Spleen (tissue), 11 donors: ENCODE measurements around the gene SHKBP1. TPM values are rescaled to one million over a fixed set of nuclear protein-coding genes. Genes with fewer than 3 reads are reported as not detected.
"Not testable (repeated sequence)": the region's sequence is repeated elsewhere in the genome, so short reads cannot be mapped to it uniquely, and the experiment has no call there.

Experiments
- DNase-seq: peaks from one replicate; pipeline ENCODE4 v3.0.0-alpha.2; 2020
- H3K27ac ChIP-seq, 8 donors: fragments of 200-600 bp; sonication (generic) in 7 of 8; 1 replicate in 4 of 8; 2 replicates in 4 of 8; pipeline versions ENCODE4 v1.5.0 to v1.8.0; 2016 to 2021; ENCODE audit warnings: inconsistent platforms in 4 of 8, mild to moderate bottlenecking in 4 of 8, moderate library complexity in 1 of 8
- H3K27me3 ChIP-seq, 7 donors: fragments of 200-600 bp; sonication (generic) in 6 of 7; replicated peaks in 1 of 7; 1 replicate in 4 of 7; 2 replicates in 3 of 7; pipeline versions ENCODE4 v1.5.0 to v1.8.0; 2016 to 2021; ENCODE audit warnings: inconsistent platforms in 3 of 7, mild to moderate bottlenecking in 1 of 7
- H3K36me3 ChIP-seq, 6 donors: fragments of 200-600 bp; sonication (generic) in 5 of 6; 1 replicate in 4 of 6; 2 replicates in 2 of 6; pipeline versions ENCODE4 v1.5.0 to v1.8.0; 2016 to 2021; ENCODE audit warnings: inconsistent platforms in 2 of 6
- H3K4me1 ChIP-seq, 6 donors: fragments of 200-600 bp; sonication (generic) in 5 of 6; 1 replicate in 3 of 6; 2 replicates in 3 of 6; pipeline versions ENCODE4 v1.5.0 to v1.8.0; 2016 to 2021; ENCODE audit warnings: inconsistent platforms in 3 of 6
- H3K4me3 ChIP-seq, 8 donors: fragments of 200-600 bp; sonication (generic) in 7 of 8; 1 replicate in 4 of 8; 2 replicates in 4 of 8; pipeline versions ENCODE4 v1.5.0 to v1.8.0; 2016 to 2021; ENCODE audit warnings: inconsistent platforms in 4 of 8, mild to moderate bottlenecking in 4 of 8, moderate library complexity in 2 of 8
- H3K9me3 ChIP-seq, 8 donors: fragments of 200-600 bp; sonication (generic) in 7 of 8; 1 replicate in 4 of 8; 2 replicates in 4 of 8; pipeline versions ENCODE4 v1.5.0 to v1.8.0; 2016 to 2021; ENCODE audit warnings: inconsistent platforms in 4 of 8
- POLR2A ChIP-seq, 3 donors: fragments of 450-650 bp; IDR thresholded peaks; one replicate each; pipeline ENCODE4 v1.5.1; 2017; ENCODE audit warnings: antibody characterized with exemption in 3 of 3, mild to moderate bottlenecking in 1 of 3
- POLR2AphosphoS5 ChIP-seq, 3 donors: sonication (generic); formaldehyde crosslinking; IDR thresholded peaks; one replicate each; pipeline ENCODE4 v1.5.1; 2017; ENCODE audit warnings: antibody characterized with exemption in 3 of 3
- WGBS, 5 donors: extraction: QIAGEN DNeasy Blood & Tissue Kit in 3 of 5; methylation state at CpG; one replicate each; pipeline versions ENCODE4 v1.1.5 to v1.1.7; 2013 to 2018; 5-methylcytosine and 5-hydroxymethylcytosine counted together
- intact Hi-C: fragments of 100-400 bp; cut with DNase I; formaldehyde crosslinking; loops from one replicate; pipeline ENCODE4 v1.15.0; 2023; ENCODE audit warnings: low total_unique reads
- polyA plus RNA-seq, 3 donors: library from polyadenylated mRNA; stranded (reverse); fragments of 200-250 nt; gene quantifications; one replicate each; pipeline ENCODE4 v1.2.1, GENCODE V29; 2013
- total RNA-seq, 7 donors: library from RNA; depleted of rRNA in 3 of 7; stranded (reverse); fragments of >200 nt in 3 of 7; fragmentation: NEBNext Ultra II Directional in 4 of 7; extraction: Animal tissue kit (Norgen Biotek cat#: 25700) in 4 of 7; gene quantifications; one replicate each; pipeline versions ENCODE4 v1.1.0 to v1.2.1, GENCODE V29; 2016 to 2021
- TF ChIP-seq, protein P1 (sequence below), 11 experiments: fragments of 200-600 bp in 7 of 11; fragments of 450-650 bp in 4 of 11; sonication (generic) in 4 of 11; IDR thresholded peaks in 8 of 11; conservative IDR thresholded peaks in 3 of 11; 1 replicate in 7 of 11; 2 replicates in 4 of 11; pipeline versions ENCODE4 v1.4.0 to v1.8.0; 2016 to 2021; ENCODE audit warnings: antibody characterized with exemption in 11 of 11, inconsistent platforms in 4 of 11, mild to moderate bottlenecking in 1 of 11
- donor health status: healthy with polysubstance abuse.
- donor health status: DM: no; HTN: no; CAD: no; lungs with moderate emphysema.
- donor health status: DM: no; HTN: no; CAD: no.
- donor health status: Bipolar disorder and iron deficiency.
- donor health status: healthy.
- donor health status: DM: no; HTN: no; CAD: no.
- donor health status: DM: yes; HTN: yes; CAD: no.

SHKBP1 gene
- total and polyA plus RNA-seq, 10 donors = 102 to 282 (median 151) TPM

DNA sequence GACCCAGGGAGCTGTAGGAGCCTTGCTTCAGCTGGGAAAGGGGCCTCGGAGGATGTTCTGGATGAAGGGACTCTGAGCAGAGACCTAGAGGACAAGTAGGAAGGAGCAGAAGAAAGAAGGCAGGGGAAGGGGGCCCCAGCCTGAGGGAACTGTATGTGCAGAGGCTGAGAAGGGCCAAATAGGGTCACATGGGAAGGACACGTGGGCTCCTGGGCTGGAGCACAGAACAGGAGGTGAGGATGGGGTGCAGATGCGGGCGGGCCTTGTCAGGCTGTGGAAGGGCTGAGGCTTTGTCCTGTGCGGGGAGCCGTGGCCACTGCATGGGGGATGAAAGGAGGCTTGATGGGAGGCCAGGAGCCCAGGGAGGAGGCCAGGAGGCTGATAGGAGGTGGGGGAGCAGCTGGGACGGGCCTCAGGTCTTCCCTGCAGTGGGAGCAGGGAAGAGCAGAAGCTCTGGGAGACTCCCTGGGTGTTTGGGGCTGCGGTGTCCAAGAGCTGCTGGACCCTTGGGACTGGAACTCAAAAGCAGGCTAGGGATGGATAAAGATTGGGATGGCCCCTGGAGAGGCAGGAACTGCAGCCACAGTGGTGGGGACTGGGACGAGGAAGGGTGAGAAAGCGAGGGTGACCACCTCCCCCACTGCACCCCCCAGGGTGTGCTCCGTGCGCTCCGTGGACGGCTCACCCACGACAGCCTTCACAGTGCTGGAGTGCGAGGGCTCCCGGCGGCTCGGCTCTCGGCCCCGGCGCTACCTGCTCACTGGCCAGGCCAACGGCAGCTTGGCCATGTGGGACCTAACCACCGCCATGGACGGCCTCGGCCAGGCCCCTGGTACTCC lies 13.1 kb downstream of the SHKBP1 start:
- Histone ChIP-seq H3K36me3 (peaks cover under 1 to 69% (median 47%) of the 10 kb centered on the region in 6 donors), H3K4me3 (no peak overlapping the region), H3K9me3 (peaks cover 0 to 6% (median 0%) of the 10 kb centered on the region in 8 donors), H3K27me3 (peaks cover 0 to 6% (median 0%) of the 10 kb centered on the region in 7 donors), H3K27ac (no peak overlapping the region), H3K4me1 (peaks cover 0 to 29% (median 0%) of the 10 kb centered on the region in 6 donors)
- WGBS, 5 donors = 91 to 98% (median 94%) methylated on average over 24 to 26 of the region's 26 CpGs
- TF ChIP-seq POLR2AphosphoS5 (IDR thresholded peaks at IDR 0.05) = peak in 1 of 3 donors; percentile 60
- TF ChIP-seq POLR2A (IDR thresholded peaks at IDR 0.05) = no peak
- DNase-seq = no peak
- intact Hi-C loops = loop anchor here (10.0 kb wide), 1 partner anchor 55 kb away; no protein-coding TSS in a partner anchor

DNA sequence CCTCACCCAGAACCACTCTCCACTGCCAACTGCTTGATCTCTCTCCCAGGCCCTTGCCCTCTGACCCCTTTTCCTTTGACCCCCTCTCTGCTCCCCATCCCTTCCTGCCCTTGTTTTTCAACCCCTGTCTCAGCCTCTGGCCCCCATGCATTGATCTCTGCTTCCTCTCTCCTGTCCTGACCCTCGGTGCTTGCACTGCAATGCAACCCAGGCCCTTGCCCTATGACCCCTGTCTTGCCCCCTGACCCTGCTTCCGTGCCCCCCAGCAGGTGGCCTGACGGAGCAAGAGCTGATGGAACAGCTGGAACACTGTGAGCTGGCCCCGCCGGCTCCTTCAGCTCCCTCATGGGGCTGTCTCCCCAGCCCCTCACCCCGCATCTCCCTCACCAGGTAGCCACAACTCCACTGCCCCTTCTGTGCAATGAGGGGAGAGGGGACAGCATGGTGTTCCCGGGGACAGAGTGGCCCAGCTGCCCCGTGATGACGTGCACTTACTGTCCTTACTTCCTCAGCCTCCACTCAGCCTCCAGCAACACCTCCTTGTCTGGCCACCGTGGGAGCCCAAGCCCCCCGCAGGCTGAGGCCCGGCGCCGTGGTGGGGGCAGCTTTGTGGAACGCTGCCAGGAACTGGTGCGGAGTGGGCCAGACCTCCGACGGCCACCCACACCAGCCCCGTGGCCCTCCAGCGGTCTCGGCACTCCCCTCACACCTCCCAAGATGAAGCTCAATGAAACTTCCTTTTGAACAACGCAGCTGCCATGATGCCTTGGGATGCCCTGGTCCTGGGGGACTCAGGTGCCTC lies 14.0 kb downstream of the SHKBP1 start:
- peaks cover 0 to 21% (median 0%) of the 10 kb centered on the region in 6 donors for H3K4me1 ChIP-seq
- no peak for DNase-seq
- no peak overlapping the region for H3K4me3 ChIP-seq
- peaks cover 0 to 15% (median 0%) of the 10 kb centered on the region in 7 donors for H3K27me3 ChIP-seq
- H3K27ac ChIP-seq = peak overlapping the region in 1 of 8 donors; percentile 18
- TF ChIP-seq POLR2AphosphoS5 (IDR thresholded peaks at IDR 0.05) = peak in 2 of 3 donors; percentile 30 to 72
- TF ChIP-seq, protein P1, sequence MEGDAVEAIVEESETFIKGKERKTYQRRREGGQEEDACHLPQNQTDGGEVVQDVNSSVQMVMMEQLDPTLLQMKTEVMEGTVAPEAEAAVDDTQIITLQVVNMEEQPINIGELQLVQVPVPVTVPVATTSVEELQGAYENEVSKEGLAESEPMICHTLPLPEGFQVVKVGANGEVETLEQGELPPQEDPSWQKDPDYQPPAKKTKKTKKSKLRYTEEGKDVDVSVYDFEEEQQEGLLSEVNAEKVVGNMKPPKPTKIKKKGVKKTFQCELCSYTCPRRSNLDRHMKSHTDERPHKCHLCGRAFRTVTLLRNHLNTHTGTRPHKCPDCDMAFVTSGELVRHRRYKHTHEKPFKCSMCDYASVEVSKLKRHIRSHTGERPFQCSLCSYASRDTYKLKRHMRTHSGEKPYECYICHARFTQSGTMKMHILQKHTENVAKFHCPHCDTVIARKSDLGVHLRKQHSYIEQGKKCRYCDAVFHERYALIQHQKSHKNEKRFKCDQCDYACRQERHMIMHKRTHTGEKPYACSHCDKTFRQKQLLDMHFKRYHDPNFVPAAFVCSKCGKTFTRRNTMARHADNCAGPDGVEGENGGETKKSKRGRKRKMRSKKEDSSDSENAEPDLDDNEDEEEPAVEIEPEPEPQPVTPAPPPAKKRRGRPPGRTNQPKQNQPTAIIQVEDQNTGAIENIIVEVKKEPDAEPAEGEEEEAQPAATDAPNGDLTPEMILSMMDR (IDR thresholded peaks at IDR 0.05 in 8 of 11, conservative IDR thresholded peaks at IDR 0.05 in 3 of 11) = no peak
- intact Hi-C loops = loop anchor here (10.0 kb wide), 1 partner anchor 56 kb away; no protein-coding TSS in a partner anchor
- H3K36me3 ChIP-seq = peaks cover 0 to 60% (median 40%) of the 10 kb centered on the region in 6 donors
- 88 to 92% (median 89%) methylated on average over 11 to 22 of the region's 22 CpGs for WGBS, 5 donors
- peaks cover 0 to 6% (median 0%) of the 10 kb centered on the region in 8 donors for H3K9me3 ChIP-seq

DNA sequence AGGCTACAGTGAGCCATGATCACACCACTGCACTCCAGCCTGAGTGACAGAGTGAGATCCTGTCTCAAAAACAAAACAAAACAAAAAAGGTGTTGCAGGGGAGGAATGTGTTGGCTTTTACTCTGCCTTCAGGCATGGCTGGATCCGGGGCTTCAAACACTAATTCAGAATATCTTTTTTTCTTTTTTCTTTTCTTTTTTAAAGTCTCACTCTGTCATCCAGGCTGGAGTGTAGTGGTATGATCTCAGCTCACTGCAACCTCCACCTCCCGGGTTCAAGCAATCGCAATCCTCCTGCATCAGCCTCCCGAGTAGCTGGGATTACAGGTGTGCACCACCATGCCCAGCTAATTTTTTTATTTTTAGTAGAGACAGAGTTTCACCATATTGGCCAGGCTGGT lies 15.1 kb downstream of the SHKBP1 start:
- H3K36me3 ChIP-seq = peaks cover 0 to 50% (median 31%) of the 10 kb centered on the region in 6 donors
- intact Hi-C loops = loop anchor here (10.0 kb wide), 1 partner anchor 57 kb away; no protein-coding TSS in a partner anchor
- H3K27ac ChIP-seq = peak overlapping the region in 1 of 8 donors; percentile 18
- WGBS, 5 donors = 83 to 97% (median 94%) methylated on average over 4 of the region's 4 CpGs
- DNase-seq, H3K9me3 ChIP-seq, H3K4me3 ChIP-seq: not testable (repeated sequence)
- H3K4me1 ChIP-seq = peaks cover 1 to 14% (median 3%) of the 10 kb centered on the region in 6 donors
- H3K27me3 ChIP-seq = peaks cover 0 to 25% (median 8%) of the 10 kb centered on the region in 7 donors

DNA sequence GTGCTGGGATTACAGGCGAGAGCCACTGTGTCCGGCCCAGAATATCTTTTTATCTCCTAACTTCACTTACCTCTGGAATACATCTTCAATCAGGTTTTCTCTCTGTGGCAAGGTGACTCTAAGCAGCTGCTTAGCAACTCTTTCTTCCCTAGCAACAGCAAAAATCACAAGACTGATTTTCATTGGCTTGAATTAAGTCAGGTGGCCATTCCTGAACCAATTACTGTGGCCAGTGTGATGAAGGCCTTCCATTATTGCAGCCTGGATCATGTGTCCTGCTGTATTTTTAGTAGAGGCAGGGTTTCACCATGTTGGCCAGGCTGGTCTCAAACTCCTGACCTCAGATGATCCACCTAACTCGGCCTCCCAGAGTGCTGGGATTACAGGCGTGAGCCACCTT lies 15.5 kb downstream of the SHKBP1 start:
- intact Hi-C loops = loop anchor here (10.0 kb wide), 1 partner anchor 57 kb away; no protein-coding TSS in a partner anchor
- Histone ChIP-seq H3K27me3 (peaks cover 0 to 30% (median 13%) of the 10 kb centered on the region in 7 donors), H3K4me1 (peaks cover 6 to 14% (median 7%) of the 10 kb centered on the region in 6 donors), H3K27ac (no peak overlapping the region), H3K4me3 (no peak overlapping the region), H3K9me3 (peaks cover 0 to 6% (median 0%) of the 10 kb centered on the region in 8 donors), H3K36me3 (peaks cover 0 to 45% (median 26%) of the 10 kb centered on the region in 6 donors)
- 88 to 92% (median 90%) methylated on average over 4 of the region's 4 CpGs for WGBS, 5 donors
- no peak for DNase-seq
- TF ChIP-seq POLR2AphosphoS5 (IDR thresholded peaks at IDR 0.05) = no peak
- TF ChIP-seq, protein P1 (IDR thresholded peaks at IDR 0.05 in 8 of 11, conservative IDR thresholded peaks at IDR 0.05 in 3 of 11) = no peak
- no peak for TF ChIP-seq POLR2A (IDR thresholded peaks at IDR 0.05)
